Osteoblast (primary cell): ENCODE data around the gene JPH3. TPM values are rescaled to one million over a fixed set of nuclear protein-coding genes. Genes with fewer than 3 reads are reported as not detected.

Experiments
- DNase-seq: peaks from one replicate; pipeline ENCODE4 v3.0.0; 2011; ENCODE audit warnings: low spot score, mixed read lengths; ENCODE audit not compliant: insufficient read length; ENCODE audit errors: missing footprints
- H2AFZ ChIP-seq: 2 replicates; pipeline ENCODE4 v1.6.0; 2011; ENCODE audit warnings: mild to moderate bottlenecking, low read length
- H3K27ac ChIP-seq: 2 replicates; pipeline ENCODE4 v1.5.1; 2011; ENCODE audit warnings: mild to moderate bottlenecking, low read depth, low read length, moderate library complexity
- H3K27me3 ChIP-seq: 2 replicates; pipeline ENCODE4 v1.6.0; 2012; ENCODE audit warnings: mild to moderate bottlenecking, control low read depth, inconsistent platforms, low read length, moderate library complexity; ENCODE audit not compliant: insufficient read depth
- H3K36me3 ChIP-seq: 2 replicates; pipeline ENCODE4 v1.5.1; 2011; ENCODE audit warnings: mild to moderate bottlenecking, low read length, control low read depth, moderate library complexity; ENCODE audit not compliant: insufficient read depth
- H3K4me1 ChIP-seq: 2 replicates; pipeline ENCODE4 v1.5.1; 2011; ENCODE audit warnings: mild to moderate bottlenecking, low read length, control low read depth, moderate library complexity; ENCODE audit not compliant: insufficient read depth
- H3K4me2 ChIP-seq: 2 replicates; pipeline ENCODE4 v1.6.0; 2011; ENCODE audit warnings: mild to moderate bottlenecking, low read length; ENCODE audit not compliant: insufficient read depth
- H3K4me3 ChIP-seq: fragments of 200-600 bp; sonication (generic); 3 replicates; pipeline ENCODE4 v1.5.1; 2012; ENCODE audit warnings: mild to moderate bottlenecking, low read length, inconsistent platforms; ENCODE audit not compliant: insufficient read depth
- H3K79me2 ChIP-seq: 2 replicates; pipeline ENCODE4 v1.6.0; 2012; ENCODE audit warnings: mild to moderate bottlenecking, low read length, control low read depth, inconsistent platforms; ENCODE audit not compliant: insufficient read depth
- H3K9me3 ChIP-seq: 2 replicates; pipeline ENCODE4 v1.5.1; 2011; ENCODE audit warnings: low read depth, low read length, control low read depth
- H4K20me1 ChIP-seq: 2 replicates; pipeline ENCODE4 v1.6.0; 2012; ENCODE audit warnings: mild to moderate bottlenecking, low read length, control low read depth; ENCODE audit not compliant: insufficient read depth
- CTCF ChIP-seq: IDR thresholded peaks from 2 replicates; pipeline ENCODE4 v1.5.1; 2011; ENCODE audit warnings: mild to moderate bottlenecking, low read depth, low read length, moderate library complexity; ENCODE audit errors: extremely low read depth
- total RNA-seq: library from RNA; depleted of rRNA; stranded (reverse); fragments of >200 nt; gene quantifications from 2 replicates; pipeline ENCODE4 v1.2.3, GENCODE V29; 2012

Gene JPH3
- total RNA-seq, 1 donor = not detected

DNA sequence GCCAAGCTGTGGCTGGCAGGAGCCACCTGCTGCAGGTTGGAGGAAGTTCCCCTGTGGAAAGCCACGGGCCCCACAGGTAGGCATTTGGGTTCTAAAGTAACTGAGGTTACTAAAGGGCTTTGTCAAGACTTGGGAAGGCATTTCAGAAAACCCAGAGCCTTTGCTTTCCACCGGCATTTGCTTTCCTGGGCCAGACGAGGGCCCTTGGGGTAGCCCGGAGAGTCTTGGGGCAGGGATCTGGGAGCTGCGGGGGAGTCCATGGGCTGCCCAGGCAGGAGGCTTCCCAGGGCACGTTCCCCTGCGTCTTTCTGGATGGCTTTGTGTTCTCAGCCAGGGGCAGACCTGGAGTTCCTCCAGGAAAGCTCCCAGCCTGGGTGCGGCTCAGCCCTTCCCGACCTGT, 43.5 kb downstream of the JPH3 start:
- Histone ChIP-seq H3K4me2 (no peak overlapping the region), H3K27me3 (peaks cover 39% of the 10 kb centered on the region), H4K20me1 (no peaks in the 10 kb centered on the region), H2AFZ (no peak overlapping the region), H3K4me3 (no peak overlapping the region), H3K4me1 (no peaks in the 10 kb centered on the region), H3K36me3 (no peaks in the 10 kb centered on the region), H3K9me3 (no peaks in the 10 kb centered on the region), H3K27ac (no peak overlapping the region), H3K79me2 (no peaks in the 10 kb centered on the region)
- DNase-seq = peak; percentile 90
- TF ChIP-seq CTCF = no peak

GRCh38 chr16:87647431-87648185, 45.3 kb downstream of the JPH3 start:
- TF ChIP-seq CTCF = no peak
- Histone ChIP-seq H3K4me3 (no peak overlapping the region), H3K36me3 (no peaks in the 10 kb centered on the region), H3K27ac (no peak overlapping the region), H3K4me2 (no peak overlapping the region), H4K20me1 (no peaks in the 10 kb centered on the region), H3K79me2 (no peaks in the 10 kb centered on the region), H3K9me3 (no peaks in the 10 kb centered on the region), H2AFZ (no peak overlapping the region), H3K4me1 (no peaks in the 10 kb centered on the region), H3K27me3 (peaks cover 37% of the 10 kb centered on the region)
- DNase-seq = no peak

DNA sequence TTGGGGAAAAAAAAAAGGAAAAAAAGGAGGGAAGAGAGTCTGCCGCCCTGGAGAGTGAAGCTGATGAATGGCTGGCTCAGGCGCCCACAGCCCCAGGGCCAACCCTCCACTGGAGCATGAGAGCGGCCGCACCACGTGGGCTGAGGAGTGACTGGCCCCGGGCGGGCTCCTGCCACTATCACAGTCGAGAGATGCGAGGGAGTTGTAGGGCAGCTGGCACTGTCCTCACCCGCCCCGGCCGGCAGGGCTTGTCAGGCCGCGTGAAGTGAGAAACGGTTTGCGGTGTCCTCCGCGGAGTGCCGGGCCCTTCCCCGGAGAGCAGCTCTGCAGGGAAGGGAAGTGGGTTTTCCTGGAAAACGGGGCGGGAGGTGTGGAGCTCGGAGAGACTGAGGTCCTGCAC, 45.9 kb downstream of the JPH3 start:
- Histone ChIP-seq H3K27me3 (peaks cover 37% of the 10 kb centered on the region), H3K4me3 (no peak overlapping the region), H2AFZ (no peak overlapping the region), H3K9me3 (no peaks in the 10 kb centered on the region), H3K36me3 (no peaks in the 10 kb centered on the region), H4K20me1 (no peaks in the 10 kb centered on the region), H3K27ac (no peak overlapping the region), H3K4me2 (no peak overlapping the region), H3K79me2 (no peaks in the 10 kb centered on the region), H3K4me1 (no peaks in the 10 kb centered on the region)
- peak; percentile 84 for DNase-seq
- TF ChIP-seq CTCF = no peak

GRCh38 chr16:87648698-87649487, 46.6 kb downstream of the JPH3 start:
- Histone ChIP-seq H3K36me3 (no peaks in the 10 kb centered on the region), H3K9me3 (no peaks in the 10 kb centered on the region), H3K4me2 (no peak overlapping the region), H3K4me1 (no peaks in the 10 kb centered on the region), H4K20me1 (no peaks in the 10 kb centered on the region), H2AFZ (no peak overlapping the region), H3K27ac (no peak overlapping the region), H3K79me2 (no peaks in the 10 kb centered on the region), H3K4me3 (no peak overlapping the region), H3K27me3 (peaks cover 37% of the 10 kb centered on the region)
- TF ChIP-seq CTCF = no peak
- DNase-seq = no peak
